T-helper 1 cell (primary cell): Measurements from ENCODE around the gene SPATA20.

Source experiments
- DNase-seq, 5 donors: peaks; one replicate each; pipeline ENCODE4 v3.0.0-alpha.2; 2012 to 2020

SPATA20 gene

DNA sequence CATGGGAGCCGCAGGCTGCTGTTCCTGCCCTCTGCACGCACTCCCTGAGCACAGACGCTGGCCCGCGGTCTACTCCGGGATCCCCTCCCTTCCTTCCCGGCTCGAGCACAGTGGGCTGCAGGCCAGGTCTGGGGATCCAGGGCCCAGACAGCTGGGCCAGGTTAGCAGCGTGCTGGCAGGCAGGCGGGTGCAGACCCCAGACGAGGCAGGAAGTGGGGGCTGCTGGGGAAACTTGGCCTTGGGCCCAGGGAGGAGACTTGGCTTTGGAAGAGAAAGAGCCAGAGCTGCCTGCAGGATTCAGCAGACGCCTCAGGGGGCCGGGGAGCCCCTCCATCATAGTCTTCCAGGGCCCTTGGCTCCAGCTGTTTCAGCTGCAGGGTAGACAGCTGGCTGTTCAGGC lies 57.5 kb downstream of the SPATA20 start:
- no peak for DNase-seq

DNA sequence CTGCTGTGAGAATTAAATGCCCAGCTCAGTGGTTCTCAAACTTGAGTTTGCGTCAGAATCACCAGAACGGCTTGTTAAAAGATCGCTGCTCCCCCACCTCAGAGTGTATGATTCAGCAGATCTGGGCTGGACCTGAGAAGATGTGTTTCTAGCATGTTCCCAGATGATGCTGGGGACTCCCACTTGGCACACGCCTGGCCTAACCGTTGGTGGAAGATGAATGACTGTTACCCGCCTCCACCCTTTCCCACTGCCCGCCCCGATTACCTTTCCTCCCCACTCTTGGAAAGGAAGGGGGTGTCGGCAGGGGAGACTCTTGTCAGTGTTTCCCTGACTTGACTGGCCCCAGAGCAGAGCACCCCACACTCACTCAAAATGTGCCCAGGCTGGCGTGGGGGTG lies 58.5 kb downstream of the SPATA20 start:
- DNase-seq: no peak
